WTC11 (cell line): Measurements from ENCODE around the gene TMEM115.

Experiments used
- CREM ChIP-seq: sonication (generic); formaldehyde crosslinking; IDR thresholded peaks from 2 replicates; pipeline ENCODE4 v1.8.1; 2022; ENCODE audit warnings: mild to moderate bottlenecking, missing genetic modification reagents, moderate library complexity
- ELF4 ChIP-seq: sonication (generic); formaldehyde crosslinking; IDR thresholded peaks from 2 replicates; pipeline ENCODE4 v1.8.1; 2022; ENCODE audit warnings: low read depth, mild to moderate bottlenecking, moderate library complexity, missing genetic modification reagents
- NFYB ChIP-seq: sonication (generic); formaldehyde crosslinking; conservative IDR thresholded peaks from 2 replicates; pipeline ENCODE4 v1.8.0; 2022; ENCODE audit warnings: low read depth, missing genetic modification reagents
- NR3C1 ChIP-seq: sonication (generic); formaldehyde crosslinking; conservative IDR thresholded peaks from 2 replicates; pipeline ENCODE4 v1.8.1; 2023; ENCODE audit warnings: low read depth, mild to moderate bottlenecking, missing genetic modification reagents
- RELA ChIP-seq: sonication (generic); formaldehyde crosslinking; IDR thresholded peaks from 2 replicates; pipeline ENCODE4 v1.8.1; 2022; ENCODE audit warnings: missing genetic modification reagents, mild to moderate bottlenecking, borderline replicate concordance
- SMAD3 ChIP-seq: sonication (generic); formaldehyde crosslinking; IDR thresholded peaks from 2 replicates; pipeline ENCODE4 v1.8.0; 2022; ENCODE audit warnings: missing genetic modification reagents, mild to moderate bottlenecking, borderline replicate concordance
- SMAD4 ChIP-seq: sonication (generic); formaldehyde crosslinking; IDR thresholded peaks from 2 replicates; pipeline ENCODE4 v1.8.0; 2022; ENCODE audit warnings: mild to moderate bottlenecking, missing genetic modification reagents
- TEAD4 ChIP-seq: sonication (generic); formaldehyde crosslinking; IDR thresholded peaks from 2 replicates; pipeline ENCODE4 v1.8.0; 2022; ENCODE audit warnings: mild to moderate bottlenecking, missing genetic modification reagents
- TF ChIP-seq, protein P1 (sequence below): fragments of 200-600 bp; IDR thresholded peaks from 2 replicates; pipeline ENCODE4 v1.8.0; 2022; ENCODE audit warnings: antibody characterized with exemption
- TF ChIP-seq, protein P2 (sequence below): sonication (generic); formaldehyde crosslinking; IDR thresholded peaks from 2 replicates; pipeline ENCODE4 v1.8.1; 2022; ENCODE audit warnings: mild to moderate bottlenecking, moderate library complexity, missing genetic modification reagents
- TF ChIP-seq, protein P3 (sequence below): sonication (generic); formaldehyde crosslinking; IDR thresholded peaks from 2 replicates; pipeline ENCODE4 v1.8.1; 2023; ENCODE audit warnings: mild to moderate bottlenecking, missing genetic modification reagents
- TF ChIP-seq, protein P4 (sequence below): sonication (generic); formaldehyde crosslinking; IDR thresholded peaks from 2 replicates; pipeline ENCODE4 v1.8.1; 2023; ENCODE audit warnings: mild to moderate bottlenecking, missing genetic modification reagents, moderate library complexity
- TF ChIP-seq, protein P5 (sequence below): sonication (generic); formaldehyde crosslinking; conservative IDR thresholded peaks from 2 replicates; pipeline ENCODE4 v1.8.1; 2022; ENCODE audit warnings: mild to moderate bottlenecking, missing genetic modification reagents
- TF ChIP-seq, protein P6 (sequence below): sonication (generic); formaldehyde crosslinking; IDR thresholded peaks from 2 replicates; pipeline ENCODE4 v1.8.1; 2023; ENCODE audit warnings: mild to moderate bottlenecking, missing genetic modification reagents

DNA sequence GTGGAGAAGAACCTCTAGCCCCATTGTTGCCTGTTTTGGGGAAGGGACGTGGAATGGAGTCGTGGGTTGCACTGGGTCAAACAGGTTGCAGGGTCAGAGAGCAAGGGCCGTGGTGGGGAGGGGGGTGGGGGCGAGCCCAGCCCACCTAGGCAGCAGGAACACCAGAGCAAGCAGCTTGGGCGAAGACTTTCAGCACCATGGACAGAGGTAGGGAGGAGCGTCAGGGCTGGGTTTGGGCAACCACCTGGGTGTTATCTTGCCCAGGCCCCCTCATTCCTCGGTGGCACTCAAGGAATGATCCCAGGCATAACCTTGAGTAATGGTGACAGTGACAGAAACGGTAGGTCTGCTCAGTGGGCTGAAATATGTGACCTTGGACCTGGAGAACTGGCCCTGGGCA lies 45.9 kb upstream of the TMEM115 start:
- TF ChIP-seq, protein P1, sequence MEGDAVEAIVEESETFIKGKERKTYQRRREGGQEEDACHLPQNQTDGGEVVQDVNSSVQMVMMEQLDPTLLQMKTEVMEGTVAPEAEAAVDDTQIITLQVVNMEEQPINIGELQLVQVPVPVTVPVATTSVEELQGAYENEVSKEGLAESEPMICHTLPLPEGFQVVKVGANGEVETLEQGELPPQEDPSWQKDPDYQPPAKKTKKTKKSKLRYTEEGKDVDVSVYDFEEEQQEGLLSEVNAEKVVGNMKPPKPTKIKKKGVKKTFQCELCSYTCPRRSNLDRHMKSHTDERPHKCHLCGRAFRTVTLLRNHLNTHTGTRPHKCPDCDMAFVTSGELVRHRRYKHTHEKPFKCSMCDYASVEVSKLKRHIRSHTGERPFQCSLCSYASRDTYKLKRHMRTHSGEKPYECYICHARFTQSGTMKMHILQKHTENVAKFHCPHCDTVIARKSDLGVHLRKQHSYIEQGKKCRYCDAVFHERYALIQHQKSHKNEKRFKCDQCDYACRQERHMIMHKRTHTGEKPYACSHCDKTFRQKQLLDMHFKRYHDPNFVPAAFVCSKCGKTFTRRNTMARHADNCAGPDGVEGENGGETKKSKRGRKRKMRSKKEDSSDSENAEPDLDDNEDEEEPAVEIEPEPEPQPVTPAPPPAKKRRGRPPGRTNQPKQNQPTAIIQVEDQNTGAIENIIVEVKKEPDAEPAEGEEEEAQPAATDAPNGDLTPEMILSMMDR: no peak
- TF ChIP-seq SMAD4 (peak; percentile 61; the same call in 1 of the 2 replicates), TEAD4 (CRISPR knock-in tag) (peak; percentile 67; the same call in 1 of the 2 replicates), ELF4 (no peak), NR3C1 (CRISPR knock-in tag) (no peak; the same call in 1 of the 2 replicates), SMAD3 (no peak), RELA (no peak), CREM (CRISPR knock-in tag) (no peak), NFYB (CRISPR knock-in tag) (no peak; the same call in 1 of the 2 replicates)
- TF ChIP-seq, protein P2, sequence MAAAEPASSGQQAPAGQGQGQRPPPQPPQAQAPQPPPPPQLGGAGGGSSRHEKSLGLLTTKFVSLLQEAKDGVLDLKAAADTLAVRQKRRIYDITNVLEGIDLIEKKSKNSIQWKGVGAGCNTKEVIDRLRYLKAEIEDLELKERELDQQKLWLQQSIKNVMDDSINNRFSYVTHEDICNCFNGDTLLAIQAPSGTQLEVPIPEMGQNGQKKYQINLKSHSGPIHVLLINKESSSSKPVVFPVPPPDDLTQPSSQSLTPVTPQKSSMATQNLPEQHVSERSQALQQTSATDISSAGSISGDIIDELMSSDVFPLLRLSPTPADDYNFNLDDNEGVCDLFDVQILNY (CRISPR knock-in tag): no peak
- TF ChIP-seq, protein P3, sequence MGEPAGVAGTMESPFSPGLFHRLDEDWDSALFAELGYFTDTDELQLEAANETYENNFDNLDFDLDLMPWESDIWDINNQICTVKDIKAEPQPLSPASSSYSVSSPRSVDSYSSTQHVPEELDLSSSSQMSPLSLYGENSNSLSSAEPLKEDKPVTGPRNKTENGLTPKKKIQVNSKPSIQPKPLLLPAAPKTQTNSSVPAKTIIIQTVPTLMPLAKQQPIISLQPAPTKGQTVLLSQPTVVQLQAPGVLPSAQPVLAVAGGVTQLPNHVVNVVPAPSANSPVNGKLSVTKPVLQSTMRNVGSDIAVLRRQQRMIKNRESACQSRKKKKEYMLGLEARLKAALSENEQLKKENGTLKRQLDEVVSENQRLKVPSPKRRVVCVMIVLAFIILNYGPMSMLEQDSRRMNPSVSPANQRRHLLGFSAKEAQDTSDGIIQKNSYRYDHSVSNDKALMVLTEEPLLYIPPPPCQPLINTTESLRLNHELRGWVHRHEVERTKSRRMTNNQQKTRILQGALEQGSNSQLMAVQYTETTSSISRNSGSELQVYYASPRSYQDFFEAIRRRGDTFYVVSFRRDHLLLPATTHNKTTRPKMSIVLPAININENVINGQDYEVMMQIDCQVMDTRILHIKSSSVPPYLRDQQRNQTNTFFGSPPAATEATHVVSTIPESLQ (CRISPR knock-in tag): no peak
- TF ChIP-seq, protein P4, sequence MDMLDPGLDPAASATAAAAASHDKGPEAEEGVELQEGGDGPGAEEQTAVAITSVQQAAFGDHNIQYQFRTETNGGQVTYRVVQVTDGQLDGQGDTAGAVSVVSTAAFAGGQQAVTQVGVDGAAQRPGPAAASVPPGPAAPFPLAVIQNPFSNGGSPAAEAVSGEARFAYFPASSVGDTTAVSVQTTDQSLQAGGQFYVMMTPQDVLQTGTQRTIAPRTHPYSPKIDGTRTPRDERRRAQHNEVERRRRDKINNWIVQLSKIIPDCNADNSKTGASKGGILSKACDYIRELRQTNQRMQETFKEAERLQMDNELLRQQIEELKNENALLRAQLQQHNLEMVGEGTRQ (CRISPR knock-in tag): no peak
- TF ChIP-seq, protein P5, sequence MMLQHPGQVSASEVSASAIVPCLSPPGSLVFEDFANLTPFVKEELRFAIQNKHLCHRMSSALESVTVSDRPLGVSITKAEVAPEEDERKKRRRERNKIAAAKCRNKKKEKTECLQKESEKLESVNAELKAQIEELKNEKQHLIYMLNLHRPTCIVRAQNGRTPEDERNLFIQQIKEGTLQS (CRISPR knock-in tag): no peak
- TF ChIP-seq, protein P6, sequence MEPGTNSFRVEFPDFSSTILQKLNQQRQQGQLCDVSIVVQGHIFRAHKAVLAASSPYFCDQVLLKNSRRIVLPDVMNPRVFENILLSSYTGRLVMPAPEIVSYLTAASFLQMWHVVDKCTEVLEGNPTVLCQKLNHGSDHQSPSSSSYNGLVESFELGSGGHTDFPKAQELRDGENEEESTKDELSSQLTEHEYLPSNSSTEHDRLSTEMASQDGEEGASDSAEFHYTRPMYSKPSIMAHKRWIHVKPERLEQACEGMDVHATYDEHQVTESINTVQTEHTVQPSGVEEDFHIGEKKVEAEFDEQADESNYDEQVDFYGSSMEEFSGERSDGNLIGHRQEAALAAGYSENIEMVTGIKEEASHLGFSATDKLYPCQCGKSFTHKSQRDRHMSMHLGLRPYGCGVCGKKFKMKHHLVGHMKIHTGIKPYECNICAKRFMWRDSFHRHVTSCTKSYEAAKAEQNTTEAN (CRISPR knock-in tag): peak; percentile 32; the same call in 1 of the 2 replicates
